DOHH2 (cell line): ENCODE results near the gene EIPR1.

Experiments used
- H3F3A ChIP-seq: fragments of 200-600 bp; sonication (generic), shearing (Covaris generic); 2 replicates; pipeline ENCODE4 v1.6.0; 2016; ENCODE audit warnings: antibody characterized with exemption, mild to moderate bottlenecking; ENCODE audit not compliant: control insufficient read depth, insufficient read depth
- H3K27ac ChIP-seq: fragments of 200-600 bp; sonication (generic); 2 replicates; pipeline ENCODE4 v1.5.1; 2014; ENCODE audit warnings: low read depth, mild to moderate bottlenecking, low read length, moderate library complexity
- H3K27me3 ChIP-seq: fragments of 200-600 bp; sonication (generic); 2 replicates; pipeline ENCODE4 v1.6.1; 2014; ENCODE audit warnings: mild to moderate bottlenecking, low read length, mixed read lengths; ENCODE audit not compliant: control insufficient read depth
- H3K36me3 ChIP-seq: fragments of 200-600 bp; sonication (generic); 2 replicates; pipeline ENCODE4 v1.6.1; 2014; ENCODE audit warnings: mild to moderate bottlenecking, low read length, moderate library complexity, mixed read lengths; ENCODE audit not compliant: control insufficient read depth
- H3K4me1 ChIP-seq: fragments of 200-600 bp; sonication (generic); 2 replicates; pipeline ENCODE4 v1.6.1; 2014; ENCODE audit warnings: mild to moderate bottlenecking, low read length, mixed read lengths; ENCODE audit not compliant: control insufficient read depth
- H3K4me2 ChIP-seq: fragments of 200-600 bp; sonication (generic); 2 replicates; pipeline ENCODE4 v1.6.0; 2014; ENCODE audit warnings: mild to moderate bottlenecking, low read length, moderate library complexity
- H3K4me3 ChIP-seq: fragments of 200-600 bp; sonication (generic); 2 replicates; pipeline ENCODE4 v1.5.1; 2014; ENCODE audit warnings: mild to moderate bottlenecking, low read length, mixed read lengths
- H3K79me2 ChIP-seq: fragments of 200-600 bp; sonication (generic); 2 replicates; pipeline ENCODE4 v1.6.1; 2014; ENCODE audit warnings: mild to moderate bottlenecking, low read length, mixed read lengths; ENCODE audit not compliant: control insufficient read depth
- H3K9me2 ChIP-seq: fragments of 200-600 bp; sonication (generic); replicated peaks from 2 replicates; pipeline ENCODE4 v1.6.1; 2014; ENCODE audit warnings: mild to moderate bottlenecking, low read length, mixed read lengths; ENCODE audit not compliant: control insufficient read depth
- H3K9me3 ChIP-seq: fragments of 200-600 bp; sonication (generic); 2 replicates; pipeline ENCODE4 v1.6.1; 2014; ENCODE audit warnings: antibody characterized with exemption, low read length, mixed read lengths; ENCODE audit not compliant: control insufficient read depth, insufficient read depth
- H4K20me1 ChIP-seq: fragments of 200-600 bp; sonication (generic); 2 replicates; pipeline ENCODE4 v1.6.0; 2014; ENCODE audit warnings: low read depth, mild to moderate bottlenecking, antibody characterized with exemption, low read length, moderate library complexity; ENCODE audit not compliant: control insufficient read depth, insufficient read depth
- CTCF ChIP-seq: fragments of 200-600 bp; sonication (generic); IDR thresholded peaks from one replicate; pipeline ENCODE4 v1.5.1; 2014; ENCODE audit warnings: antibody characterized with exemption, mild to moderate bottlenecking, low read depth, low read length; ENCODE audit not compliant: poor library complexity, severe bottlenecking
- EZH2phosphoT487 ChIP-seq: fragments of 200-600 bp; sonication (generic); IDR thresholded peaks from 2 replicates; pipeline ENCODE4 v1.6.1; 2017; ENCODE audit warnings: borderline replicate concordance, mild to moderate bottlenecking, antibody characterized with exemption, low read length, moderate library complexity, mixed read lengths

EIPR1 gene

GRCh38 chr2:3179626-3180025, 198.0 kb downstream of the EIPR1 start:
- Histone ChIP-seq H3K9me2 (no peaks in the 10 kb centered on the region), H3K4me3 (no peak overlapping the region), H3K9me3 (no peaks in the 10 kb centered on the region), H3K27ac (no peak overlapping the region), H4K20me1 (no peaks in the 10 kb centered on the region), H3K27me3 (no peaks in the 10 kb centered on the region), H3K4me2 (no peak overlapping the region), H3F3A (no peaks in the 10 kb centered on the region), H3K36me3 (no peaks in the 10 kb centered on the region), H3K4me1 (no peaks in the 10 kb centered on the region), H3K79me2 (no peaks in the 10 kb centered on the region)
- TF ChIP-seq EZH2phosphoT487 (no peak), CTCF (no peak)

DNA sequence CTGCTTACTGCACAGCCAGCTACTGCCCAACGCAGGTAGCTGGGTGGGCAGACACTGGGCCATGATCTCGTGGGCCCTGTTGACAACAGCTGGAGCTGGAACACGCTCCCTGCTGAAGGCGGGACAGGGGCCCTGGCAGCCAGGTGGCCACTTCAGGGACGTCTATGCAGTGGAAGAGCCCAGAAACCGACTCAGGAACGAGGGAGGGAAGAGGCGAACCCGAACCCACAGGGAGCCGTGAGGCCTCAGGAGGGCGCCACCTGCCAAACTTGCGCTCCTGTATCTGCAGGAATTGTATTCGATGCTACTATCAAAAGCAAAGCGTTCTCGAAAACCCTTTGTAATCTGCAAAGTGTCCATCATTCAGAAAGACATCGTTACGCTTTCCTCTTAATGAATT, 198.4 kb downstream of the EIPR1 start:
- TF ChIP-seq EZH2phosphoT487: no peak
- peak; percentile 64 for TF ChIP-seq CTCF
- H3K79me2 ChIP-seq: no peaks in the 10 kb centered on the region
- H3K9me3 ChIP-seq: no peaks in the 10 kb centered on the region
- no peak overlapping the region for H3K4me2 ChIP-seq
- H3K36me3 ChIP-seq: no peaks in the 10 kb centered on the region
- no peaks in the 10 kb centered on the region for H3K9me2 ChIP-seq
- H3K27ac ChIP-seq: no peak overlapping the region
- H3K27me3 ChIP-seq: no peaks in the 10 kb centered on the region
- H3K4me3 ChIP-seq: no peak overlapping the region
- no peaks in the 10 kb centered on the region for H4K20me1 ChIP-seq
- H3K4me1 ChIP-seq: no peaks in the 10 kb centered on the region
- no peaks in the 10 kb centered on the region for H3F3A ChIP-seq

DNA sequence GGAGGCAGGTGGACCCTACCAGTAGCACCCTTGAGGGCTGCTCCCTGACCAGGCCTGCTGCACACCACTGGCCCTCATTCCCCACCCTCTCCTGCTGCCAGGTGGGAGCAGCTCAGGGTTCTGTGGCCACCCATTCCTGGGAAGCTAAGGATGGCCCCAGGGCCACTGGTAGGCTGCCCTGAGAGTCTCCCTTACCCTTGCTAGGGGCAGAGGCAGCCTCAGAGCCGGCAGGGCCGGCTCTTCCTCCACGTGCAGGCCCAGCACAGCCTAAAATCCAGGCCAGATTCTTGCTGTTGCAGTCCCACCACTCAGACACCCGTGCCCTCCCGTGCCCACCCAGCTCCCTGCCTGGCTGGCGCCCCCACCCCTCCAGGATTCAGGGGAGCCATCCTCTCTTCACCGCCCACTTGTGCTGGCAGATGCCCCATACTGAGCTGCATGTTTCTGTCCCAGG, 199.0 kb downstream of the EIPR1 start:
- H4K20me1 ChIP-seq: no peaks in the 10 kb centered on the region; the same call in 1 of the 2 replicates
- no peaks in the 10 kb centered on the region for H3K9me3 ChIP-seq
- H3K27ac ChIP-seq: no peak overlapping the region
- no peaks in the 10 kb centered on the region for H3K4me1 ChIP-seq
- H3K27me3 ChIP-seq: no peaks in the 10 kb centered on the region
- H3K79me2 ChIP-seq: no peaks in the 10 kb centered on the region
- H3K9me2 ChIP-seq: no peaks in the 10 kb centered on the region
- no peak for TF ChIP-seq EZH2phosphoT487
- no peak for TF ChIP-seq CTCF
- no peaks in the 10 kb centered on the region for H3K36me3 ChIP-seq
- H3F3A ChIP-seq: no peaks in the 10 kb centered on the region
- no peak overlapping the region for H3K4me3 ChIP-seq
- H3K4me2 ChIP-seq: no peak overlapping the region
